Kidney (tissue), 14 donors: ENCODE results near the gene KIF9. TPM values are rescaled to one million over a fixed set of nuclear protein-coding genes. Genes with fewer than 3 reads are reported as not detected.
A peak's percentile ranks its signal among the peaks of the same experiment; 100 is the strongest.

Experiments
- DNase-seq, 5 donors: peaks; one replicate each; pipeline ENCODE4 v3.0.0-alpha.2; 2013 to 2020
- FAIRE-seq: peaks from 2 replicates; lab custom pipeline; 2012; peaks lifted over from hg19 to GRCh38; lab: Jason Lieb, UNC
- H3K27ac ChIP-seq, 2 donors: one replicate each; pipeline ENCODE4 v1.7.0; 2013; ENCODE audit warnings: low read depth in 2 of 2, low read length in 2 of 2, inconsistent platforms in 1 of 2
- H3K27me3 ChIP-seq: one replicate; pipeline ENCODE4 v1.7.1; 2013; ENCODE audit warnings: low read length, inconsistent platforms; ENCODE audit not compliant: control insufficient read depth, insufficient read depth
- H3K36me3 ChIP-seq, 3 donors: one replicate each; pipeline versions ENCODE4 v1.7.0 to v1.7.1; 2013; ENCODE audit warnings: low read length in 3 of 3, control low read depth in 1 of 3, inconsistent platforms in 1 of 3; ENCODE audit not compliant: insufficient read depth in 3 of 3, control insufficient read depth in 2 of 3
- H3K4me1 ChIP-seq, 3 donors: one replicate each; pipeline versions ENCODE4 v1.7.0 to v1.7.1; 2013; ENCODE audit warnings: low read length in 3 of 3, inconsistent platforms in 1 of 3, low read depth in 1 of 3; ENCODE audit not compliant: control insufficient read depth in 2 of 3, insufficient read depth in 2 of 3
- H3K4me3 ChIP-seq, 3 donors: one replicate each; pipeline versions ENCODE4 v1.7.0 to v1.8.1; 2013; ENCODE audit warnings: low read length in 3 of 3, control low read depth in 1 of 3, inconsistent platforms in 1 of 3
- H3K9ac ChIP-seq, 3 donors: one replicate each; pipeline versions ENCODE4 v1.7.0 to v1.7.1; 2013; ENCODE audit warnings: low read length in 3 of 3, control low read depth in 1 of 3, inconsistent platforms in 1 of 3
- H3K9me3 ChIP-seq, 3 donors: one replicate each; pipeline versions ENCODE4 v1.7.0 to v1.7.1; 2013; ENCODE audit warnings: low read length in 3 of 3, control low read depth in 1 of 3, inconsistent platforms in 1 of 3; ENCODE audit not compliant: control insufficient read depth in 2 of 3, insufficient read depth in 1 of 3
- intact Hi-C: fragments of 100-400 bp; cut with DNase I; formaldehyde crosslinking; loops from one replicate; pipeline ENCODE4 v1.11.1; 2022
- polyA plus RNA-seq: library from polyadenylated mRNA; stranded (reverse); fragments of 350-450 nt; fragmentation: Illumina TruSeq; extraction: RNeasy Lipid Tissue Mini Kit (QIAGEN cat#74804); gene quantifications from one replicate; pipeline ENCODE4 v1.2.3, GENCODE V29; 2014; ENCODE audit warnings: low read depth, low replicate concordance; ENCODE audit not compliant: insufficient read depth
- total RNA-seq: library from RNA; stranded (reverse); fragmentation: NEBNext Ultra II Directional; extraction: Animal tissue kit (Norgen Biotek cat#: 25700); gene quantifications from one replicate; pipeline ENCODE4 v1.2.1, GENCODE V29; 2021
- TF ChIP-seq, protein P1 (sequence below): IDR thresholded peaks from 3 replicates; pipeline ENCODE4 v1.5.1; 2012; ENCODE audit warnings: mild to moderate bottlenecking, moderate library complexity, borderline replicate concordance; ENCODE audit not compliant: insufficient read depth; ENCODE audit errors: extremely low read depth
- donor health status: control.
- donor health status: control.
- donor health status: control.
- donor health status: control.
- donor health status: control.
- donor health status: DM: yes; HTN: yes; CAD: no.
- donor health status: Normal renal cell carcinoma (clear cell type).

Gene KIF9
- total and polyA plus RNA-seq, 2 donors from 2014 or later = 16.9 to 32.9 TPM

DNA sequence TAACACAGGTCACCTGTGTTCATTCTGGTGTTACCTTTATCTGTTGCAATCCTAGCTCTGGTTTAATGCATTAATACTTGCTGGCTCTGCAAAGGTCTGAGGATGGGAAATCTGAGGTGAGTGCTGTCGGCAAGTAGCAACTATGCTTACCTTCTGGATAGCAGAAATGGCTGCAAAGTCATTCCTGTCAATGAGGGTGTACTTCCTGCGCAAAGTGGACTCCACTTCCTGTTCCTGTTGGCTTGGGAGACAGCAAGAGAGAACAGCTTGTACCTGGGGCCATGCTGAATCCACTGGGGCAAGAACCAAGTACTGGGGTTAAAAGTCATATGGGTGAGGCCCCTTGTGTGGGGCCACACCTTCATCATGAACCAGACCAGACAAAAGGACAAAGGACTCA is 37.3 kb downstream of the KIF9 start:
- no peak overlapping the region for H3K4me3 ChIP-seq
- intact Hi-C loops = no loop called here
- TF ChIP-seq, protein P1, sequence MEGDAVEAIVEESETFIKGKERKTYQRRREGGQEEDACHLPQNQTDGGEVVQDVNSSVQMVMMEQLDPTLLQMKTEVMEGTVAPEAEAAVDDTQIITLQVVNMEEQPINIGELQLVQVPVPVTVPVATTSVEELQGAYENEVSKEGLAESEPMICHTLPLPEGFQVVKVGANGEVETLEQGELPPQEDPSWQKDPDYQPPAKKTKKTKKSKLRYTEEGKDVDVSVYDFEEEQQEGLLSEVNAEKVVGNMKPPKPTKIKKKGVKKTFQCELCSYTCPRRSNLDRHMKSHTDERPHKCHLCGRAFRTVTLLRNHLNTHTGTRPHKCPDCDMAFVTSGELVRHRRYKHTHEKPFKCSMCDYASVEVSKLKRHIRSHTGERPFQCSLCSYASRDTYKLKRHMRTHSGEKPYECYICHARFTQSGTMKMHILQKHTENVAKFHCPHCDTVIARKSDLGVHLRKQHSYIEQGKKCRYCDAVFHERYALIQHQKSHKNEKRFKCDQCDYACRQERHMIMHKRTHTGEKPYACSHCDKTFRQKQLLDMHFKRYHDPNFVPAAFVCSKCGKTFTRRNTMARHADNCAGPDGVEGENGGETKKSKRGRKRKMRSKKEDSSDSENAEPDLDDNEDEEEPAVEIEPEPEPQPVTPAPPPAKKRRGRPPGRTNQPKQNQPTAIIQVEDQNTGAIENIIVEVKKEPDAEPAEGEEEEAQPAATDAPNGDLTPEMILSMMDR = no peak
- no peak overlapping the region for H3K27ac ChIP-seq
- FAIRE-seq = no peak
- peaks cover 0 to 8% (median 0%) of the 10 kb centered on the region in 3 donors for H3K4me1 ChIP-seq
- peak in 1 of 5 donors; percentile 0 for DNase-seq
- no peak overlapping the region for H3K9ac ChIP-seq
- no peaks in the 10 kb centered on the region for H3K36me3 ChIP-seq
- H3K27me3 ChIP-seq = no peaks in the 10 kb centered on the region
- H3K9me3 ChIP-seq = no peaks in the 10 kb centered on the region

DNA sequence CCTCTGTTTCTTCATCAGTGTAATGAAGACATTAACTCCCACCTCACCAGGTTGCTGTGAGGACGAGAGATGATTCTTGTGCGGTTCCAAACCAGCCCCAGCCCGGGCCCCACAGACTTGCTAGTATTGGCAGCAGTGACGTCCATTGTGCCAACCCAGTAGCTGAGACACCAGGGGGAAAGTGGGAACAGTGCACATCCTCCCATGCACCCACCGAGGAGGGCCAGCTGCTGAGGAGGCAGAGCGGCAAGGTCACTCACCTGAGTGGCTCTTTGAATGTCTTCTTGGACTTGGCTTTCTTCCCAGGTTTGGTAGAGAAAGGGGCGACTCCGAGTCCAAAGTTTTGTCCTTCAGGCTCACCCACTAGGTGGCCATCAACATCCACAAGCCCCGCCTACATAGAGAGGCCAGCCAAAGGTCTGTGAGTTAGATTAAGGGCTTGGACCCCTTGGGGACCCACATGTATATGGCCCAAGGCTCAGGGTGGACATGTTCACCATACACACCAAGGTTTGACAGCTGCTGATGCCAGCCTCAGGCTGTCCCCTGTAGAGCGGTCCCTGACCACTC is 38.0 kb downstream of the KIF9 start:
- Histone ChIP-seq H3K27ac (no peak overlapping the region), H3K27me3 (no peaks in the 10 kb centered on the region), H3K4me1 (peaks cover 0 to 8% (median 0%) of the 10 kb centered on the region in 3 donors), H3K4me3 (no peak overlapping the region), H3K9me3 (no peaks in the 10 kb centered on the region), H3K9ac (no peak overlapping the region), H3K36me3 (no peaks in the 10 kb centered on the region)
- intact Hi-C loops = no loop called here
- FAIRE-seq = no peak
- peak in 1 of 5 donors; percentile 47 for DNase-seq
- TF ChIP-seq, protein P1 = no peak

GRCh38 chr3:47243419-47244147 is 39.0 kb downstream of the KIF9 start:
- H3K27ac ChIP-seq = no peak overlapping the region
- H3K36me3 ChIP-seq = no peaks in the 10 kb centered on the region
- intact Hi-C loops = no loop called here
- H3K27me3 ChIP-seq = no peaks in the 10 kb centered on the region
- no peaks in the 10 kb centered on the region for H3K9me3 ChIP-seq
- peaks cover 0 to 8% (median 0%) of the 10 kb centered on the region in 3 donors for H3K4me1 ChIP-seq
- FAIRE-seq (no peak), DNase-seq (no peak)
- no peak overlapping the region for H3K9ac ChIP-seq
- no peak overlapping the region for H3K4me3 ChIP-seq
- TF ChIP-seq, protein P1 = no peak
